GM12875 (cell line): ENCODE measurements around the gene SECTM1.
"Not testable (repeated sequence)": the region's sequence is repeated elsewhere in the genome, so short reads cannot be mapped to it uniquely, and the experiment has no call there.

ENCODE experiments used
- H3K4me3 ChIP-seq: one replicate; pipeline ENCODE4 v1.5.1; 2011; ENCODE audit warnings: low read depth, low read length, control low read depth
- TF ChIP-seq, protein P1 (sequence below): IDR thresholded peaks from 2 replicates; pipeline ENCODE4 v1.5.1; 2011; ENCODE audit warnings: low read depth, mild to moderate bottlenecking, control low read depth, inconsistent platforms, low read length, moderate library complexity, borderline replicate concordance; ENCODE audit not compliant: insufficient read depth

Gene SECTM1

DNA sequence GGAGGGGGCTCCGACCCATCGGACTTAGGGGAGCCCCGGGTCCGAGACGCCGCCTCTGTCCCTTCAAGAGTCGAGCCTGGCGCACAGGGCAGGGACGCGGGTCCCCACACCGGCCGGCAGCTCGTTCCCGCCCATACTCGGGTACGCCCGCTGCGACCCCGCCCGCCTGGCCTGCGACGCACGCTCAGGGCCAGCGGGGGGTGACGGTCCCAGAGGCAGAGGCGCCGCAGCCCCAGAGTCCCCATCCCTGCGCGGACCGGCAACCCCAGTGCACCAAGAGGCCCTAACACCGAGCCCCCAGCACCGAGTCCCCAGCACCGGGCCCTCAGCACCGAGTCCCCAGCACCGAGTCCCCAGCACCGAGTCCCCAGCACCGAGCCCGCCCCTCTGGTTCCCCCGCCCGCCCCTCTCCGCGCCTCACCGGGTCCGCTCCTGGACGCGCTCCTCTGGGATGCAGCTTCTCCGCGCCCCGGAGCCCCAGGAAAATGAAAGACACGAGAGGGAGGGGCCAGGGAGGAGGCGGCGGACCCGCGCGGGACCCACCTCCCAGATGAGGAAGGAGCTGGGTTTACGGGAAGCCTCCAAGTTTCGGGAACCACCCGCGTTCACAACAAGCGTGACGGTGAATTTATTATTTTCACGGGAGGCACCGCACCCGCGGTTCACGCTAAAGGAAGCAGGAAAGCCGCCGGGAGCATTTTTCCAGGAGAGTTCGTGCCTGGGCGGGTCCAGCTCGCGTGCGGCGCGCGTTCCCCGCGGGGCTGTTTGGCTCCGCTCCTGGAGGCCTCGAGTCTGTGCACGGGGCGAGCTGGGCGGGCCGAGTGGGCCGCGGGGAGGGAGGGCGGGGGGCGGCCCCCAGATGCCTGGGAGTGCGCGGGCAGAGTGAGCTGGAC lies at the start of gene SECTM1:
TSS of gene SECTM1 (minus strand) at position 488 of the 893 bp plus-strand sequence. CDS start 6,526 bp downstream, outside the sequence.
- TF ChIP-seq, protein P1, sequence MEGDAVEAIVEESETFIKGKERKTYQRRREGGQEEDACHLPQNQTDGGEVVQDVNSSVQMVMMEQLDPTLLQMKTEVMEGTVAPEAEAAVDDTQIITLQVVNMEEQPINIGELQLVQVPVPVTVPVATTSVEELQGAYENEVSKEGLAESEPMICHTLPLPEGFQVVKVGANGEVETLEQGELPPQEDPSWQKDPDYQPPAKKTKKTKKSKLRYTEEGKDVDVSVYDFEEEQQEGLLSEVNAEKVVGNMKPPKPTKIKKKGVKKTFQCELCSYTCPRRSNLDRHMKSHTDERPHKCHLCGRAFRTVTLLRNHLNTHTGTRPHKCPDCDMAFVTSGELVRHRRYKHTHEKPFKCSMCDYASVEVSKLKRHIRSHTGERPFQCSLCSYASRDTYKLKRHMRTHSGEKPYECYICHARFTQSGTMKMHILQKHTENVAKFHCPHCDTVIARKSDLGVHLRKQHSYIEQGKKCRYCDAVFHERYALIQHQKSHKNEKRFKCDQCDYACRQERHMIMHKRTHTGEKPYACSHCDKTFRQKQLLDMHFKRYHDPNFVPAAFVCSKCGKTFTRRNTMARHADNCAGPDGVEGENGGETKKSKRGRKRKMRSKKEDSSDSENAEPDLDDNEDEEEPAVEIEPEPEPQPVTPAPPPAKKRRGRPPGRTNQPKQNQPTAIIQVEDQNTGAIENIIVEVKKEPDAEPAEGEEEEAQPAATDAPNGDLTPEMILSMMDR: no peak

DNA sequence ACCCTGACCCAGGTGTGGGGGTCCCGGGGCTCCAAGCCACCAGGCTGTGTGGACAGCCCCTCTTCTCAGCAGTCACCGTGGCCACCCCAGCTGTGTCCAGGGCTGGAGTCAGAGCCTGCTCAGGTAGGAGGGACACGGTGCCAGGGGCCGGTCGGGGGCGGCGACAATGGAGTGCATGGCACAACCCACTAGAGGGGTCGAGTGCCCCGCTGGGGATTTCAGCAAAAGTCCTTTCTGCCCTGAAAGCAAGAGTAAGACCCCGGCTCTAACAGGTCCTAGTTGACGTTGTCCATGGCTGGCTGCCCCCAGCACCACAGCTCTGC lies 49.3 kb upstream of the SECTM1 start:
- TF ChIP-seq, protein P1: no peak

More for the DNA sequence above, at the start of gene SECTM1:
- no peak within 1 kb of the TSS for H3K4me3 ChIP-seq

DNA sequence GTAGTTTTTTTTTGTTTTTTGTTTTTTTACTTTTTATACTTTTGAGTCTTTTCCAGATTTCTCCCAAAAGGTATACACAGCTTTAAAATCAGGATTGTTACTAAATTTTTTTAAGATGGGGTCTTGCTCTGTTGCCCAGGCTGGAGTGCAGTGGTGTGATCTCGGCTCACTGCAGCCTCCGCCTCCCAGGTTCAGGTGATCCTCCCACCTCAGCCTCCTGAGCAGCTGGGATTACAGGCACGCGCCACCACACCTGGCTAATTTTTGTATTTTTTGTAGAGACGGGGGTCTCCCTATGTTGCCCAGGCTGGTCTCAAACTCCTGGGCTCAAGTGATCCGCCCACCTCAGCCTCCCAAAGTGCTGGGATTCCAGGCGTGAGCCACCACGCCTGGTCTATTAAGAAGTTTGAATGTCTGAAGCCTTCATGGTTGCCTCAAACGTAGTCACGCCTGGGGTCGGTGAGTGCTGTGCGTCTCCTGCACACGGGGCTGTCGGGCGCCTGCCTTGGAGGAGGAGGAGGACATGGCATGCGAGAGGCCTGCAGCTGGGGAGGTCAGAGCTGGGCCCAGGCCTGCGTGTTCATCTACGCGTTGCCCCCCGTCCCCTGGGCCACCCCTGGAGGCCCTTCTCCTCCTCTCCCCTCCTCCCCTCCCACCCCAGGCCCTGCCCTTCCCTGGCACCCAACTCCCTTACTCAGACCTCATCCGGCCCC lies 48.8 kb upstream of the SECTM1 start:
- H3K4me3 ChIP-seq: not testable (repeated sequence)

More for the DNA sequence above, 49.3 kb upstream of the SECTM1 start:
- H3K4me3 ChIP-seq: no peak overlapping the region

DNA sequence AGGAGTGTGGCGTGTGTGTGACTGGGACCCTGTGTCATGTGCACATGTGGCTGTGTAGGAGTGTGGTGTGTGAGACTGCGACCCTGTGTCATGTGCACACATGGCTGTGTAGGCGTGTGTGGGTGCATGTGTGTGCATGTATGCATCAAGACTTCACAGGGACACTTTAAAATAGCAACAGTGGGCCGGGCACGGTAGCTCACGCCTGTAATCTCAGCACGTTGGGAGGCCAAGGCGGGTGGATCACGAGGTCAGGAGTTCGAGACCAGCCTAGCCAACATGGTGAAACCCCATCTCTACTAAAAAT lies 48.1 kb upstream of the SECTM1 start:
- H3K4me3 ChIP-seq: not testable (repeated sequence)

DNA sequence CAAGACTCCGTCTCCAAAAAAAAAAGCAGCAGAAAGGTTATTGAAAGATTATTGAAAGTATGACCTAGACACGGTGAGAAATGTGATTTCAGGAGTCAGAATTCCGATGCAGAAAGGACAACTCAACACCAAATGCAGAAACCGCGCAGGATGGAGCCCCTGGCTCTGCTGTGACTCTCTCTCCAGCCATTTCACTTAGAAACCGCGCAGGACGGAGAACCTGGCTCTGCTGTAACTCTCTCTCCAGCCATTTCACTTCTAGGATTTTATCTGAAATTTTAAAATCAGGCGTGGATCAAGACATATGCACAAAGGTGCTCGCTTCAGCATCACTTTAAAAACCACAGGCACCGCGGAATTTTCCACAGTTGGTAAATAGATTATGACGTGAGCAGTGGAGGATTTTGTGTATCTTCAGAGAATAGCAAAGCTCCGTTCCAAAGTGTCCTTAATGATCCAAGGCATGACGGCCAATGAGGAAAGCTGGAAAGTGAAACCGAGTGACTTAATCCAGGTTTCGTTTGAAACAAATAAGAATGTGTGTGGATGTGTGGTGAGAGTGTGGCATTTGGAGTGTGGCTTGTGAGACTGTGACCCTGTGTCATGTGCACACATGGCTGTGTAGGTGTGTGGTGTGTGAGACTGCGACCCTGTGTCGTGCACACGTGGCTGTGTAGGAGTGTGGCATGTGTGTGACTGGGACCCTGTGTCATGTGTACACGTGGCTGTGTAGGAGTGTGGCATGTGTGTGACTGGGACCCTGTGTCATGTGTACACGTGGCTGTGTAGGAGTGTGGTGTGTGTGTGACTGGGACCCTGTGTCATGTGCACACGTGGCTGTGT lies 47.5 kb upstream of the SECTM1 start:
- H3K4me3 ChIP-seq: no peak overlapping the region
- TF ChIP-seq, protein P1: no peak

DNA sequence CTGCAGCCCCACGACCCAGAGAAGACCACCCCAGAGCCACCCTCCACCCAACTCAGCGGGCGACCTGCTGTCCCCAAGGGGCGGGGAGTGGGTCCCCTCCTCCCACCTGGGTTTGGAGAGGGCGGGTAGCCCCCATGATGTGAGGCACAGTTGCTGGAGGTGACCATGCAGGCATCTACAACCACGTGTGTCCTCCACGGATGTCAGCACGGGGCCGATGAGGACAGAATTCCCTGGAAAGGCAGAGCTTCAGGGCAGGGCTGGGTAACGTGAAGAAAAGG lies 45.1 kb upstream of the SECTM1 start:
- TF ChIP-seq, protein P1: no peak
- H3K4me3 ChIP-seq: no peak overlapping the region

DNA sequence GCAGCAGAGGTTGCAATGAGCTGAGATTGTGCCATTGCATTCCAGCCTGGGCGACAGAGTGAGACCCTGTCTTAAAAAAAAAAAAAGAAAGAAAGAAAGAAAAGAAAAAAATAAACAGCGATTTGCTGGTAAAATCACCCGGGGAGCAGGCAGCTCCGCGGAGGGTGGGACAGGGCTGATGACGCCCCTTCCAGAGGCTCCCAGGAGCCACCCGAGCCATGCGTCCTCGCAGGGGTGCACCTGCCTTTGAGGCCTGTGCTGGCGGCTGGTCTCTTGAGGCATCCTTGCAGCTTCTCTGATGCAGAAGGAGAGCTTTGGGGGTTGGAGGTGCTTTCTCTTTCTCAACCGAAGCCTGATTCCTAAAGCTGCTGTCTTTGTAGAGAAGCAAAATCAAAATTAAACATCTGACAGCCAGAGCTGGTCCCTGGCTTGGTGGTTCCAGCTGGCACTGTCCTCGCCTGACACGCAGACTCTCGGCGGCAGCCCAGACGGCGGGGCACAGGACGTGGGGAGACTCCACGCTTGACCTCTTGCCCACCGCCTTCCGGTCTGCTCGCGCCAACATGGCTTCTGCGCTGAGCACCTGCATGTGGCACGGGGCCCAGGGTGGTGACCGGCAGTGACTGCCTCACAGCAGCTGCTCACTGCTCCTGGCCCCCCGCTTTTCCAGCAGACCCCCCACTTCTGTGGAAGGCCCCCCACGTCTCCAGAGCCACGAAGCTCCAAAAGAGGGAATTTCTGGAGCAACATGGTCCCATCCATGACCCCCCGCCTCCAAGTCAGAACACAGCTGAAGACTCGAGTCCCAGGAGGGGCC lies 44.6 kb upstream of the SECTM1 start:
- TF ChIP-seq, protein P1: no peak

DNA sequence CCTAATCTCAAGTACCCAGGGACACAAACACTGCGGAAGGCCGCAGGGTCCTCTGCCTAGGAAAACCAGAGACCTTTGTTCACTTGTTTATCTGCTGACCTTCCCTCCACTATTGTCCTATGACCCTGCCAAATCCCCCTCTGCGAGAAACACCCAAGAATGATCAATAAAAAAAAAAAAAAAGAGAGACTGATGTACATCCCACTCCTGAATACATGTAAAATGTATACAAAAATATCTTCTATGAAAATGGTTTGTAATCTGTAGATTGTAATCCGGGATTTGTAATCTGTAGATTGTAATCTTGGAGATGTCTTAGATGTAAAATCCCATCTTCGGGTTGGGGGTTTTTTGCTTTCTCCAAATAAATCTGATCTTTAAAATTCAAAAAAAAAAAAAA lies 43.7 kb upstream of the SECTM1 start:
- not testable (repeated sequence) for H3K4me3 ChIP-seq

More for the DNA sequence above, 44.6 kb upstream of the SECTM1 start:
- no peak overlapping the region for H3K4me3 ChIP-seq
